Left lung (tissue), 10 donors: Measurements from ENCODE around the gene ASTN2. TPM values are rescaled to one million over a fixed set of nuclear protein-coding genes. Genes with fewer than 3 reads are reported as not detected.

Experiments used
- ATAC-seq: fragments of 200-7000 bp; cut with Tn5 transposase; one replicate; pipeline ENCODE4 v1.9.1; 2020; ENCODE audit warnings: moderate library complexity
- DNase-seq, 4 donors: peaks; one replicate each; pipeline ENCODE4 v3.0.0-alpha.2; 2013 to 2020
- H3K27ac ChIP-seq, 2 donors: fragments of 200-600 bp; sonication (generic) in 1 of 2; one replicate each; pipeline versions ENCODE4 v1.5.0 to v1.8.0; 2020 to 2021
- H3K27me3 ChIP-seq, 2 donors: fragments of 200-600 bp; sonication (generic) in 1 of 2; one replicate each; pipeline versions ENCODE4 v1.5.0 to v1.8.0; 2020 to 2021
- H3K36me3 ChIP-seq, 2 donors: fragments of 200-600 bp; sonication (generic) in 1 of 2; one replicate each; pipeline versions ENCODE4 v1.5.0 to v1.8.0; 2020 to 2021
- H3K4me1 ChIP-seq, 2 donors: fragments of 200-600 bp; one replicate each; pipeline ENCODE4 v1.8.0; 2021
- H3K4me3 ChIP-seq, 2 donors: fragments of 200-600 bp; sonication (generic) in 1 of 2; one replicate each; pipeline versions ENCODE4 v1.5.0 to v1.8.0; 2020 to 2021; ENCODE audit warnings: mild to moderate bottlenecking in 1 of 2
- H3K9me3 ChIP-seq, 2 donors: fragments of 200-600 bp; sonication (generic) in 1 of 2; one replicate each; pipeline versions ENCODE4 v1.5.0 to v1.8.0; 2020 to 2021
- CTCF ChIP-seq, 2 donors: fragments of 200-600 bp; sonication (generic) in 1 of 2; IDR thresholded peaks; one replicate each; pipeline versions ENCODE4 v1.5.0 to v1.8.0; 2021; ENCODE audit warnings: antibody characterized with exemption in 2 of 2
- intact Hi-C, 2 donors: fragments of 100-400 bp; cut with DNase I; formaldehyde crosslinking; loops; one replicate each; pipeline versions ENCODE4 v1.11.2 to v1.14.2; 2022
- polyA plus RNA-seq, 6 donors: library from polyadenylated mRNA; unstranded; fragments of 120-200 nt; gene quantifications; one replicate each; pipeline ENCODE4 v1.2.1, GENCODE V29; 2013; ENCODE audit not compliant: insufficient read length in 6 of 6
- total RNA-seq, 2 donors: library from RNA; stranded (reverse); fragmentation: NEBNext Ultra II Directional; extraction: Animal tissue kit (Norgen Biotek cat#: 25700); gene quantifications; one replicate each; pipeline ENCODE4 v1.2.1, GENCODE V29; 2021
- donor health status: DM: no; HTN: yes; CAD: no.
- donor health status: DM: no; HTN: no; CAD: no.

Gene ASTN2
- total and polyA plus RNA-seq, 8 donors: 3.1 to 5.5 (median 4.5) TPM

DNA sequence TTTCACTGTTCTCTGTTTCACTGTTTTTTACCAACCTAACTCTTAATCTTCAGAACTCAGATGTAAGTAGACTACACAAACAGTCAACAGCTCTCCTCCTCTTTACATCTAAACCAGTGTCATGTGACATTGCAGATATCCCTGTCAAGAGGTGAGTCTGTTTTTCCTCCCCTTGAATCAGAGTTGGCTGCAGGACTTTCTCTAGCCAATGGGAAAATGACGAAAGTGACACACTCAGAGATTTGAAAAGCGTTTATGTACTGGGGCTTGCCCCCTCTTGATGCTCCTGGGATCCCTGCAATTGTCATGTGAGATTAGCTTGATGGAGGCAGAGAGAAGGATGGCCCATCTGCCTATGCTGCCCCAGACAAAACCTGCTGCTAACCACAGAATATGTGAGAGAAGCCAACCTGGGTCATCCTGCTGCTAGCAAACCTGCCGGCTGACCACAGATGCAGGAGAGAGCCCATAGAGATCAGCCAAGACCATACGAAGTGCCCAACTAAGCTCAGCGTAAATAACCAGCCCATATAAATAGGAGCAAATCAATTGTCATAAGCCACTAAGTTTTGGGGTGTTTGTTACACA is 111.1 kb downstream of the ASTN2 start:
- no peak overlapping the region for H3K27ac ChIP-seq

GRCh38 chr9:117302487-117302886 is 112.4 kb downstream of the ASTN2 start:
- Histone ChIP-seq H3K4me1 (no peaks in the 10 kb centered on the region), H3K36me3 (no peaks in the 10 kb centered on the region), H3K27ac (no peak overlapping the region), H3K27me3 (peaks cover 0 to 13% of the 10 kb centered on the region in 2 donors), H3K9me3 (no peaks in the 10 kb centered on the region), H3K4me3 (no peak overlapping the region)
- intact Hi-C loops: no loop called here
- ATAC-seq: no peak
- no peak for TF ChIP-seq CTCF (IDR thresholded peaks at IDR 0.05)
- DNase-seq: no peak

More for the DNA sequence above, 111.1 kb downstream of the ASTN2 start:
- ATAC-seq (no peak), DNase-seq (no peak)
- no peaks in the 10 kb centered on the region for H3K9me3 ChIP-seq
- no peaks in the 10 kb centered on the region for H3K4me1 ChIP-seq
- H3K36me3 ChIP-seq: no peaks in the 10 kb centered on the region
- intact Hi-C loops: no loop called here
- TF ChIP-seq CTCF (IDR thresholded peaks at IDR 0.05): no peak
- H3K4me3 ChIP-seq: no peak overlapping the region
- H3K27me3 ChIP-seq: peaks cover 0 to 23% of the 10 kb centered on the region in 2 donors

- TF ChIP-seq CTCF (IDR thresholded peaks at IDR 0.05): no peak
- H3K4me3 ChIP-seq: no peak overlapping the region
- no peak for ATAC-seq
Measured at GRCh38 chr9:117300371-117301110, 114.3 kb downstream of the ASTN2 start.

DNA sequence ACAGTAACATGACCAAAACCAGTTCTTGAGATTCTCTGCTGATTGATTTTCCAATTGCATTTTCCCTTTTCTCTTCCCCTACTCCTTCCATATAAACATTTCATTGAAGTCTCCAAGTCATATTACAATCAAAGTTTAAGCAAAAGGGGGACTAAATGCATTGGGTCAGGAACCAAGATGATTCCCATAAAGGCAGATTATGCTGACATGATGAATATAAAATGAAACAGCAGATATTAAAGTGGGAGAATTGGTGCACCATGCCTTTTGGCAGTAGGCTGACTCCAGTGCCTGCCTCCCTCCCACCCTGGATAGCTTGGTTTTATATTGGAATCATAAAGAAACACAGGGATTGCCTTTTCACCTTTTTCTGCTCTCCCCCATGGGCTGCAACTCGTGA is 118.4 kb downstream of the ASTN2 start:
- ATAC-seq (no peak), DNase-seq (no peak)
- intact Hi-C loops: no loop called here
- no peaks in the 10 kb centered on the region for H3K4me1 ChIP-seq
- no peak overlapping the region for H3K4me3 ChIP-seq
- no peaks in the 10 kb centered on the region for H3K36me3 ChIP-seq
- H3K27me3 ChIP-seq: no peaks in the 10 kb centered on the region
- no peaks in the 10 kb centered on the region for H3K9me3 ChIP-seq
- TF ChIP-seq CTCF (IDR thresholded peaks at IDR 0.05): no peak
- H3K27ac ChIP-seq: no peak overlapping the region

More at GRCh38 chr9:117300371-117301110, 114.3 kb downstream of the ASTN2 start:
- intact Hi-C loops: no loop called here
- H3K9me3 ChIP-seq: no peaks in the 10 kb centered on the region
- H3K27me3 ChIP-seq: no peaks in the 10 kb centered on the region
- H3K27ac ChIP-seq: no peak overlapping the region
- no peaks in the 10 kb centered on the region for H3K4me1 ChIP-seq
- no peaks in the 10 kb centered on the region for H3K36me3 ChIP-seq
- no peak for DNase-seq

DNA sequence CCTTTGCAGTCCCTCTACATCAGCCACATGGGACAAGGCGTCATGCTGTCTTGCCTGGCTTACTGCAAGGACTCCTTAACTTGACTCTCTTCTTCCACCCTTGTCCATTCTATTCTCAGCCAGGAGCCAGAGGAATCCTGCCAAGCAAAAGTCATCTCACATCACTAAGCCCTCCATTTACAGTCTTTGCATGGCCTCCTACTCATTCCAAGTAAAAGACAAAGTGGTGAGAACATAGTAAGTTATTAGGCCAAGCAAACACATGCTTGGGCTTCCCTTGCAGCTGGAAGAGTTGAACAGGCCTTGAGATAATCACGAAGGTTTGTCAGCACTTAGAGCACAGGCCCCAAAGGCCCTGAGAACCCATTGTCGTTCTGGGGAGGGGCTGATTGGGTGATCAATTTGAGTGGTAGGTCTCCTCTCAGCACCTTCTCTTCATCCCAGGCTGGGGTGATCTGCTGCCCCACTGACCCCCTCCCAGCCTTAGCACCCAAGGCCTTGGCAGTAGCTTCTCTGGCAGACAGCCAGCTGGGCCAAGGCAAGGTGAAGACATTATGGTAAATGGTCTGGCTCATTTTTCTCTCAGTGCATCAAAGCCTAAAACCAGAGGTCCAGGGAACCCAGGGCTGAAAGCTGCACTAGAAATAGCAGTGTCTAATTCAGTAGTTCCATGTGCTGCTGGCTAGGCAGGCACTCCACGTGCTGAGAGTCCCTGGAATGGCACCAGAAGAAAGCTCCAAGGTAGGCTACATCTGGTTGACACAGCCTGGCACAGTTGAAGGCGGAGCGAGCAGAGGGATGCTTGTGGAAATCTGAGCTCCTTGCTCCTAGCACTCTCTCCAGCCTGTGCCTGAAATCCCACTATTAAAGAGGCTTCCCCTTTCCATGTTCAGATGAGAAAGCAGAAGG is 121.4 kb downstream of the ASTN2 start:
- H3K4me3 ChIP-seq: no peak overlapping the region
- intact Hi-C loops: no loop called here
- no peak for TF ChIP-seq CTCF (IDR thresholded peaks at IDR 0.05)
- H3K27me3 ChIP-seq: no peaks in the 10 kb centered on the region
- DNase-seq (no peak), ATAC-seq (no peak)
- no peaks in the 10 kb centered on the region for H3K4me1 ChIP-seq
- H3K36me3 ChIP-seq: no peaks in the 10 kb centered on the region
- H3K9me3 ChIP-seq: no peaks in the 10 kb centered on the region
- H3K27ac ChIP-seq: no peak overlapping the region
